ENCODE results near the gene PROM1. TPM values are rescaled to one million over a fixed set of nuclear protein-coding genes. Genes with fewer than 3 reads are reported as not detected.

Gene PROM1
- total and polyA plus RNA-seq, 9 of the 15 experiments (the other 6 are each of a cell fraction or from before 2014, with no cell fraction given), result 0.05 TPM; not detected in 8

- Histone ChIP-seq H3K9me3 (replicated peaks; ENCODE audit: control insufficient read depth, insufficient read depth, low read depth, low read length) (no peaks in the 10 kb centered on the region), H3K4me3 (no peak overlapping the region), H2AFZ (ENCODE audit: low read depth, low read length) (no peak overlapping the region), H3K9ac (ENCODE audit: insufficient read depth in 1 of 2, low read depth in 2 of 2, low read length in 2 of 2) (no peak overlapping the region), H3K36me3 (ENCODE audit: control insufficient read depth, insufficient read depth, low read length) (no peaks in the 10 kb centered on the region), H3K9me1 (ENCODE audit: control insufficient read depth, insufficient read depth, low read length) (no peaks in the 10 kb centered on the region), H3K4me2 (ENCODE audit: insufficient read depth, low read length) (no peak overlapping the region), H4K20me1 (replicated peaks; ENCODE audit: control insufficient read depth, insufficient read depth, low read length) (no peaks in the 10 kb centered on the region), H3K4me1 (replicated peaks in 1 of 2; ENCODE audit: control insufficient read depth in 2 of 2, insufficient read depth in 2 of 2, low read length in 2 of 2) (peaks cover 0 to 4% of the 10 kb centered on the region in 2 experiments; a peak in 2 of 5 replicates), H3K27me3 (ENCODE audit: control insufficient read depth in 2 of 2, insufficient read depth in 2 of 2, low read length in 2 of 2) (peaks cover 0 to 6% of the 10 kb centered on the region in 2 experiments; a peak in 1 of 5 replicates), H3K79me2 (ENCODE audit: control insufficient read depth, insufficient read depth, low read length) (no peaks in the 10 kb centered on the region), H3K27ac (ENCODE audit: extremely low read depth, low read depth, low read length) (no peak overlapping the region)
- ATAC-seq (no peak), DNase-seq (ENCODE audit: extremely low read depth in 1 of 4, low spot score in 3 of 4) (no peak), FAIRE-seq (no peak)
- in situ Hi-C loops (cut with MboI) (no loop called here), intact Hi-C loops (cut with micrococcal nuclease) (no loop called here)
- POLR2A ChIA-PET, result no interaction called here
- no peak for TF ChIP-seq SIRT6 (IDR thresholded peaks at IDR 0.05; ENCODE audit: low read depth, low read length)
- TF ChIP-seq ZNF785 (CRISPR knock-in tag; IDR thresholded peaks at IDR 0.05), result no peak
- TF ChIP-seq HSF4 (CRISPR knock-in tag; IDR thresholded peaks at IDR 0.05; ENCODE audit: borderline replicate concordance), result no peak
- no peak for TF ChIP-seq ATF1 (CRISPR knock-in tag; IDR thresholded peaks at IDR 0.05)
- no peak for TF ChIP-seq ATF1 (tag; IDR thresholded peaks at IDR 0.05)
- TF ChIP-seq JUND (IDR thresholded peaks at IDR 0.05; ENCODE audit: borderline replicate concordance, low read depth, low read length), result no peak
- no peak for TF ChIP-seq JUND (tag; IDR thresholded peaks at IDR 0.05; ENCODE audit: borderline replicate concordance, low read depth, low read length)
- TF ChIP-seq SIN3B (IDR thresholded peaks at IDR 0.05; ENCODE audit: low read depth), result no peak
- no peak for TF ChIP-seq NR4A1 (CRISPR knock-in tag; IDR thresholded peaks at IDR 0.05)
- TF ChIP-seq NR4A1 (tag; IDR thresholded peaks at IDR 0.05), result no peak
- TF ChIP-seq THRB (CRISPR knock-in tag; conservative IDR thresholded peaks at IDR 0.05), result no peak
- BruUV-seq (replicated peaks), result no TSS peak
- WGBS (ENCODE audit: insufficient coverage, low coverage, missing lambda C conversion rate), result 7% methylated on average over 1 of the region's 1 CpG
- CTCF ChIA-PET (ENCODE audit: low intra/inter-chr PET ratio), result no interaction called here
Measured at GRCh38 chr4:16133406-16133805, 49.6 kb upstream of the PROM1 start.

Data from K562 (cell line).